GM21526 (cell line): Measurements from ENCODE around the gene ATP5PO.
A peak's percentile ranks its signal among the peaks of the same experiment; 100 is the strongest.

Experiments
- ATAC-seq: cut with Tn5 transposase; IDR thresholded peaks from one replicate; pipeline ENCODE4 v1.9.1; 2021; ENCODE audit warnings: moderate library complexity; ENCODE audit not compliant: unreplicated experiment, low FRiP score

ATP5PO gene, protein sequence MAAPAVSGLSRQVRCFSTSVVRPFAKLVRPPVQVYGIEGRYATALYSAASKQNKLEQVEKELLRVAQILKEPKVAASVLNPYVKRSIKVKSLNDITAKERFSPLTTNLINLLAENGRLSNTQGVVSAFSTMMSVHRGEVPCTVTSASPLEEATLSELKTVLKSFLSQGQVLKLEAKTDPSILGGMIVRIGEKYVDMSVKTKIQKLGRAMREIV

DNA sequence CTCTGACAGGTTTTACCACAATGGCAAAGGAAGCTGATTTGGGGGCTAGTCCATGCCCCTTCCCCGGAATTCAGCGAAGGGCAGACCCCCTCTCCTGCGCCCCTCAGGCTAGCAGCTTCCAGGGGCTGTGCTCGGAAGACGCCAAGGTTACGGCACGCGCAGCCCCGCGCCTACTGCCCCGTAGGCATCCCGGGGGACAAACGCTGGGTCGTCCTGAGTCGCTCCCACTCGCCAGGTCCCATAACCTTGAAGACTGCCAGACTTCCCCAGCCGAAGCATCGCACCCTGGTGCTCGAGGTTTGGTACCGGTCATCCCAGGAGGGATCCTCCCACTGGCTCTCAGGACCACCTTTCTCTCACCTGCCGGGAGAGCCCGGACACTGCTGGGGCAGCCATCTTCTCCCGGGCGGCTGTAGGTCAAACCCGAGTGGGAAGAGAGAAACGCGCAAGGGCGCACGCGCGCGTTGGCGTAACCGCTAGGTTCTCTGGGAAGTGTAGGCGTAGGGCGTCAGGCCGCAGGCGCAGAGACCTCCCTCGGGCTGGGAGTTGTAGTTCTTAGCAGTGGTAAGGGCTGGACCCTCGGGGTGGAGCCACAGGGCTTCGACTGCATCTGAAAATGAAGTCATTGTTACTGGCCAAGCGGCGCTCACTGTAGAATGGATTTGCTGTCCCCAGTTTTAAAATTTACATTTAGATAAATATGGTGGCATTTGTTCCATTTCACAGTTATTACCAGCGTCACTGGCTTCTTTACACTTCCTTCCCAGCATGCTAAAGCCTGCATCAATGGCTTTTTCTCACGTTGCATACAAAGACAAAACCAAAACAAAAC lies at the start of gene ATP5PO:
Gene ATP5PO, minus strand, starts transcription at position 437 of the 832 bp plus-strand sequence. Its CDS starts 41 bp downstream, at position 396.
- ATAC-seq = peak; percentile 96

DNA sequence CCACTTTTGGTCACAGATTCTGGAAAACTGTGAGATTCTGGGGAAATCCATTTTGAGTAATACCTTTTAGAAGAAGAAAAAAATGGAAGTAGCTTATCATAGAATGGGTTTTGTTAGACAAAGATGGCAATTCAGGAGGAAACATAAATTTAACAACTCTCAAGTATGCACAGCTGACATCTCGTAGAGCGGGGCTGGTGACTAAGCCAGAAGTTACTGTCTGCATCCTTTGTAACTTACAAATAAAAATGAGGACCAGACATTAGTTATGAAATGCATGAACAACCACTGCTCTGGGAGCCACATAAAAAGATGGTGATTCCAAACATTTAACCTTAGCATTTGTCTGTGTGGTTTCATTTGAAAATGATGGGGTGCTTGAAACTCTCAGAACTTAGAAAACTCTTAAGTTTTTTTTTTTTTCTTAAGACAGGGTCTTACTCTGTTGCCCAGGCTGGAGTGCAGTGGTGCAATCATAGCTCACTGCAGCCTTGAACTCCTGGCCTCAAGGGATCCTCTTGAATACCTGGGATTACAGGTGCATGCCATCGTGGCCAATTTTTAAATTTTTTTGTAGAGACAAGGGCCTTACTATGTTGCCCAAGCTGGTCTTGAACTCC lies 49.2 kb upstream of the ATP5PO start:
- no peak for ATAC-seq

DNA sequence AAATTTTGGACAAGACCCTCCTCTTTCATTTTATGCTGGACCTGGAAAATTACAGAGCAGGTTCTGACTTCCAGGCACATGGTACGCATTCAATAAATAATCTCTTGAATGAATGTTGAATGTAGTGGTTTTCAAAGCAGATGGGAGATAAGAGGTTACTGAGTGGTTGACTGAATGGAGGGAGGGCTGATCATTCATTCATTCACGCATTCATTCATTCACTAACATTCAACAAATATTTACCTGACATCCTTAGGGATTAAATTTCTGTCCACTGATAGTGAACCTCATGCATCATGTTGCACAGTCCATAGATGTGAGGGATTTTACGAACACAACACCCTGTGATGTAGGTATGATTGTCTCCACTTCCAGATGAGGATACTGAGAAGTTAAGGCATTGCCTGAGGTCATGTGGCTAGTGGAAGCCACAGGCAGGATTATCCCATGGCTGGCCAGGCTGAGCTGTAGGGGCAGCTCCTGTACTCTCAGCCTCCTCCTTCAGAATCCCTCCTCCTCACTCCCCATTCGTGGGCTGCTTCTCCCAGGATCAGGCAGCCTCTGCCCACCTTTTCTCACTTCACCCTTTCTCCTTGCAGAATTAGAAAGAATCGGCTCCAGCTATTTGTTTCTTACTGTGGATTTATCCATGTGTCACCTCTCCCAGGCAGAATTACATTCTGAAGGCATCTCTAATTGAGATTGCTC lies 48.4 kb upstream of the ATP5PO start:
- no peak for ATAC-seq

DNA sequence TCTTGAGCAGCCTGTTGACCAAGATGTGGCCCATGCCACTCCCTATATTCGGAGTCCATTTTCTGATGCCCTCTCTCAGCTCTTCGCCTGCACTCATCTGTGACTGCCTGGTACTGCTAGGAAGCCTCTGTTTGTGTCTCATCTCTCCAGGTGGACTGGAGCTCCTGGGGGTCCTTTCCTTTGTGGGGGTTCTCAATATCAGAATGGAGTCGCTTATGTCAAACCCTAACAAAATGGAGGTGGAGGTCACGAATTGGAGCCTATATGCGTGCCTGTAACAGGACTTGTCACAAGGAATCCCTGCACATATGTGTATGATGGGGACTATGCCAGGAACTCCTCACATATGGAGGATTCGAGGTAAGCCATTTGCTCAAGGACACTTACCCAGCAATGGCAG lies 46.7 kb upstream of the ATP5PO start:
- no peak for ATAC-seq

DNA sequence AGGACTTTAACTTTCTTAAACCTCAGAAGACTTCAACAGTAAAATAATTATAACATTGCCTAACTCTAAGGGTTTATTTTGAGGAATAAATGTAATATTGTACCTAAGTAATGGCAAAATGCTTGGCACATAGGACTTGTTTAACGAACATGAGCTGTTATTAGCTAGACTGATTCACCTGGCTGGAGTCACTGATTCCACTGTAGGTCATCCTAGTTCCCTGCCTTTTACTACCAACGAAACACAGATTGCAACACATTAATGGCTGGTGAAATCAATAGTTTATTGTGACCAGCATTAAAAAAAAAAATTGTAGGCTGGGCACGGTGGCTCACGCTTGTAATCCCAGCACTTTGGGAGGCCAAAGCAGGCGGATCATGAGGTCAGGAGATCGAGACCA lies 45.5 kb upstream of the ATP5PO start:
- no peak for ATAC-seq

DNA sequence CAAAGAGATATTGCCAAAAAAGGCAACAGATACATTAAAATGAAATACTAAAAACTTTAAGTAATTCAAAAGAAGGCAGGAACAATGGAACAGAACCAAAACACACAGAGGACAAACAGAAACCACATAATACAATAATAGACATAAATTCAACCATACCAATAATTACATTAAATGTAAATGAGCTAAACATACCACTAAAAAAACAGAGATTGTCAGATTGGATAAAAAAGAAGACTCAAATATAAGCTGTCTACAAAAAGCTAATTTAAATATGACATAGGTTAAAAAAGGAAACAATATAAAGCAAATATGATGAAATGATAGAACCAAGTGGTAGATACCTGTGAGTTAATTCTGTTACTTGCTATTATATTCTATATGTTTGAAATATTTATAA lies 44.1 kb upstream of the ATP5PO start:
- no peak for ATAC-seq

DNA sequence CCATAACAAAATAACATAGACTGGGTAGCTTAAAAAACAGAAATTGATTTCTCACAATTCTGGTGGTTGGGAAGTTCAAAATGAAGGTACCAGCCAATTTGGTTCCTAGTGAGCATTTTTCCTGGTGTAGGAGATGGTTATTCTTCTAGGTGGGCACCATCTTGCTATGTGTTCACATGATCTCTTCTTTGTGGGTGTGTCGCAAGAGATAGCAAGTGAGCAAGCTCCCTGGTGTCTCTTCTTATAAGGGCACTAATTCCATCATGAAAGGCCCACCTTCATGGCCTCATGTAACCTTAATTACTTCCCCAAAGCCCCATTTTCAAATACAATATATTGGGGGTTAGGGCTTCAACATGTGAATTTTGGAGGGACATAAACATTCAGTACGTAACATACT lies 38.8 kb upstream of the ATP5PO start:
- no peak for ATAC-seq

DNA sequence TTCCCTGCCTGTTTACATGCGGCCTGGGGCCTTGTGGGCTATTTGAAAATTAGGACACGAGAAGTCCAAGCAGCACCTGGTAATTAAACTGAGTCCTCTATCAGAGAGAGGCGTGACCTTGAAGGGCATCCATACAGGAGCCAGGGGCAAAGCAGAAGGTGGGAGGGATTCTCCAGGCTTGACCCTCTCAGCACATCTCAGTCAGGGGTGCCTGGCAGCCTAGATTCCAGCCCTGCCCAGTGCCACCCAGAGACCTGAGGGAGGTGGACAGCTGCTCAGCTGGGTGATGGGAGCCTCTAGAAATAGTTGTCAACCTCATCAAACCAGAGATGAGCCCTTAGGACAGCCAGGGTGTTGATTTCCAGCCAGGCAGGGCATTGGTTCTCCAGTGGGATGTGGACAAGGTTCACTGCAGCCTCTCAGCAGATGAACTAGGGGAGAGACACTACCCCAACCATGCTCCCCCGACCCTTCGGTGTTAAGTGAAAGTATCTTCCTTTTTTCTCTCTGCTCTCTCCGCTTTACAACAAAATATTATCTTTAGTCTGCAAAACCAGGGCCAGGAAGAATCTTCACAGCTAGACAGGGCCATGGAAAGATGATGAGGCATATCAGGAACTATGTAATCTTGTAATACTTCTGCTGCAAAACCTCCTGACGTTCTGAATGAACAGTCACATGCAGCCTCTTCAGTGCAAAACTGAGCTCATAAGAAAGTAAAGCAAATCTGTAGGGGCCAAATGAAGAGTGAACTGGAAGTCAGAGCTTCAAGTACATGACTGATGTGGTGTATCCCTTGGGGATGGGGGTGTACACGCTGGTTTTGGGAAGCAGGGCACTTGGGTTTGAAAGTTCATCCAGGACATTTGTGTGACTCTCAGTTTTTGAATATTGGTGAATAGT lies 35.9 kb upstream of the ATP5PO start:
- ATAC-seq = no peak

DNA sequence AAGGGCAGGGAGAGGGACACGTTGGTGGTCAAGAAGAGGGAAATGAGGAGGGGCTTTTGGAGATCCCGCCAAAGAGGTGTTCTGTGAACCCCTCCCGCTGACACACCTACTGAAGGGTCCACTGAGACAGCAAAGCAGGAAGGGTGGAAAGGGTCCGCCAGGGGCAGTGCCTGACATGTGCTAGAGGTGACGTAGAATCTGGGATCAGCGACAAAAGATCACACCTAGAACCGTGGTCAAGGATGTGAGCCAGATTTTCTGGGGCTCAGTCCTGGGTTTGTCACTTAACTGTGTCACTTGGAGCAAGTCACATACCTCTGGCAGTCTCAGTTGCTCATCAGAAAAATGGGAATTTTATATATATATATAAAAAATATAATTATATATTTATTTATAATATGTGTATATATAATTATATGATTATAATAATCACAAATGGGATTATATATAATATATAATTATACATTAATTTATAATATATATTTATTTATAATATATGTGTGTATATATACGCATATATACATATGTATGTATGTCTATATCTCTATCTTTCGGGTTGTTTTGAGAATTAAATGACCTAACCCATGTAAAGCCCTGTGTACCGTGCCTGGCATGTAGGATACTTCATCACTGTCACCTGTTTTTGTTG lies 35.0 kb upstream of the ATP5PO start:
- ATAC-seq = no peak

DNA sequence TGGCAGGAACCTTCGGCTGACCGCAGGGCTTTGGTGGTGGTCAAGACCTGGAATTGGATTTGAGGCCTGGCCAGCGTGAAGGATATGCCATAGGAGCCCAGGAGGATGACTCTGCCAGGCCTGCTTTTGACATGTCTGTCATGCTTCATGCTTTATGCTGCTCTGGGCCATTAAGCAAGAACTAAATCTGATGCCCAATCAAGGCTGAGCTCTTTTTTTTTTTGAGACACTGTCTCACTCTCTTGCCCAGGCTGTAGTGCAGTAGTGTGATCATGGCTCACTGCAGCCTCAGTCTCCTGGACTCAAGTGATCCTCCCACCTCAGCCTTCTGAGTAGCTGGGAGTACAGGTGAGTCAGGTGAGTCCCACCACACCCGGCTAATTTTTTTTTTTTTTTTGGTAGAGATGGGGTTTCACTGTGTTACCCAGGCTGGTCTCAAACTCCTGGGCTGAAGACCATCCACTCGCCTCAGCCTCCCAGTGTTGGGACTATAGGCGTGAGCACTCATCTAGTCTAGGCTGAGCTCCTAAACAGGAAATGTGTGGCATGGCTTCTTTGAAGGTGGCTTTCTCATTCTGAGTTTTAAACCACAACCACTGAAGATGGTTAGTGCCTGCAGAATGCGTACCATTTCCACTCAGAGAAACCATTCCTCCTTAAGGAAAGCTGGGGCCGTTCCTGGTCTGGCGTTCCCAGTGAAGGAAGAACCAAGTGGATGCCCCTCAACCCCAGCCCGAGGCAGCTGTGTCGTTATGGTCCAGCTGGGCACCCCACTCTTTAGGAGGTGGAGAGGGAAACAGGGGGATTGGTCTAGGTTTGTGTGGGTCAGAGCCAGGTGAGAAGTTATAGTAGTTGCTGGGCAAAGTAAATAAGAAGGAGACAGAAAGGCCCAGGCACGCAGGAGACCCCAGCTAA lies 34.2 kb upstream of the ATP5PO start:
- ATAC-seq = no peak

DNA sequence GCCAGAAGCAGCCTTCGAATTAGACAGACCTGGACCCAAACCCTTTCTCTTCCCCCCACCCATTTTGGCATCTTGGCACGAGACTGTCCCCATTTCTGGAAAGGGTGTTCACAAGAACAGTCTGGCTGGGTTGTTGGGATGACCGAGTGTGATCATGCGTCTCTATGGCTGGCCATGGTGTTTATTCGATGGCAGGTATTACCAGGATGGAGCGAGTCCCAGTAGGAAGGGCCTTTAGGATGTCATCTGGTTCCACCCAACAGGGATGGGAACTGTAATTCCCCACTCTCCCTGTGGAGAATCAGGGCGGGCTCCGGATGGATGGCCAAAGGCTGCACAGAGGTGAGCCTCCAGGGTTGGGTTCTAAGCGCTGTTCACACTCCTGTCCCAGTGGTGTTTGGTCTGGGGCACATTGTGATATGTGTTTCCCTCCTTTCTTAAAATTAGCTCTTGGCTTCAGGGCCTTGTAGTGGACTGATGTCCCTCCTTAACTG lies 33.4 kb upstream of the ATP5PO start:
- ATAC-seq = no peak

DNA sequence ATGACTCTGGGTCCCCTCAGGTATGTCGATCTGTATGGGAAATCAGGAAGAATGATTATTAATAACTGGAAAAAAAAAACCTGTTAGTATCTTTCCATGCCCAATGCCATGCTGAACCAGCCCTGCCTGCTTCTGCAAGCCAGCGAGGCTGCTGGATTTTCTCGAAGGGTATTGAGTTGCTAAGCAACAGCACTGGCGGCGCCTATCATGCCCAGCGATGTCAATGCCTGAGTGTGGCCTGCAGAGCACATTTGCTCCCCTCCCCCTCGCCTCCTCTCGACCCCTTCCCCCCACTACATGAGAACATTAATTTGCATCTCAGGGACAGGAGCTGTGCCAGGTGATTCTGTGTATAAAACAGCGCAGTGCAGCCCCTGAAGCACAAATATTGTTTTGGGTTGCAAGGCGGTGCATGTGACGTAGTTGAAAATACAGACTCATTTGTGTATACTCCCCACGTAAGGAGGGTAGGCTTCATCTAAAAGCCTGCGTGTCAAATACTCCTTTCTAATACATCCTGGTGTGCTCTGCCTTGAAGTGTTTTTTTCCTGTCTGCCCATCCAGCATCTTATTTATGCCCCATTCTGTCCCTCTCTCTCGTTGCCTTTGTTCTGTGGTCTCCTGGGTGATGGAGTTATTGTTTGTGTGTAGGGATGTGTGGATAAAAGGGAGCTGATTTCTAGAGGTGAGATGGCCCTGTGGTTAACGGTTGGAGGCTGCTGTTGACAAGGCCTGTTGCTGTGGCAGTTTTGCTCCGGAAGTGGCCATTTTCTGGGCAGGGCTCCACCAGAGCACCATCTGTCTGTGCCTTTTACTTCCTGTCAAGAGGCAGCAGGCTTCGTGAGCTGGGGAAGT lies 32.7 kb upstream of the ATP5PO start:
- ATAC-seq = peak; percentile 43

DNA sequence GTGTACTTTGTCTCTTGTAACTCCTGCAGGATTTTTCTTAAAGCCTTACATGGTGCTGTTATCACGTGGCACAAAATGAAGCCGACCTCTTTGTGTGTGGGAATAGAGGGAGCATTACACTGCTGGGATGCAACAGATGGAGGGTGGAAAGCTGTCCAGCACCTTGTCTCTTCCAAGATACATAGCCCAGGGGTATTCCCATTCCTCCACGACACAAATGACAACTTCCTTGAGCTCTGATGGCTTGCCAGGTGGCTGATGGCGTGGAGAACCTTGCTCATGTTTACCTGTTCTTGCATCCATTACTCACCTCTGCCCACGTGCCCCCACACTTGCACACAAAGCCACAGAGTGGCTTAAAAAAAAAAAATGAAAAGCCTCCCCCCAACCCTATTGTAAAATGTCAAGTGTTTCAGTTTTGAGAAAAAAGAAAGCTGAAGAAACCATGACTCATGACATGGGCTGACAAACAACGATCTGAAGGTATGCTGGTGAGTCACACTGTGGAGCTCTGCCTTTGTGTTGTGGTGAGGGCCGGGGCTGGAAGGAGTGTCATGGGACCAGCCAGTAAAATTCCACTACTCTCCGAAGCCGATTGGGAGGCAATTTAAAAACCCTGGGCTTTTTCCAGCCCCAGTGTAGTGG lies 32.0 kb upstream of the ATP5PO start:
- peak; percentile 46 for ATAC-seq

DNA sequence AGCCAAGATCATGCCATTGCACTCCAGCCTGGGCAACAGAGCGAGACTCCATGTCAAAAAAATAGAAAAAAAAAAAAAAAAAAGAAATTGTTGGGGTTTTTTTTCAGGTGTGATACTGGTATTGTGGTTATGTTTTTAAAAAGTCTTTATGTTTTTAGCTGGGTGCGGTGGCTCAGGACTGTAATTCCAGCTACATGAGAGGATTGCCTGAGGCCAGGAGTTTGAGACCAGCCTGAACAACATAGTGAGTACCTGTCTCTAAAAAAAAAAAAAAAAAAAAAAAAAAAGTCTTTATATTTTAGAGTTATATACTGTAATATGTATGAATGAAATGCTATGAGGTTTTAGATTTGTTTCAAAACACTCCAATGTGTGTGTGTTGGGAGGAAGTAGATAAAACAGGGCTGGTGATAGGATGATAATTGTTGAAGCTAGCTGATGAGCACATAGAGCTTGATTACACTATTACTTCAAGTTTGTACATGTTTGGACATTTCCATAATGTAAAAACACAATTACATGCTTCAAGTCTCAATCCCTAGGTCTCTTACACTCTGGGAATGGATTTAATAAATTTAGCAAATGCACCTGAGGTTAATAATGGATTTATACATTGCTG lies 30.2 kb upstream of the ATP5PO start:
- no peak for ATAC-seq

DNA sequence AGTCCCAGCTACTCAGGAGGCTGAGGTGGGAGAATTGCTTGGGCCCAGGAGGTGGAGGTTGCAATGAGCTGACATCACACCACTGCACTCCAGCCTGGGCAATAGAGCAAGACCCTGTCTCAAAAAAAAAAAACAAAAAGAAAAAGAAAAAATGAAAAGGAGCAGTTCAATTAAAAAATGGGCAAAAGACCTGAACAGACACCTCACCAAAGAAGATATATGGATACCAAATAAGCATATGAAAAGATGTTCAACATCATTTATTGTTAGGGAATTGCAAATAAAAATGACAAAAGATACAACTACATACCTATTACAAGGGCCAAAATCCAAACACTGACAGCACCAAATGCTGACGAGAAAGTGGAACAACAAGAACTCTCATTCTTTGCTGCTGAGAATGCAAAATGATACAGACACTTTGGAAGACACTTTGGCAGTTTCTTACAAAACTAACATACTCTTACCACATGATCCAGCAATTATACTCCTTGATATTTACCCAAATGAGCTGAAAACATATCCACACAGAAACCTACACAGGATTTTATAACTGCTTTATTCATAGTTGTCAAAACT lies 28.7 kb upstream of the ATP5PO start:
- ATAC-seq = no peak

DNA sequence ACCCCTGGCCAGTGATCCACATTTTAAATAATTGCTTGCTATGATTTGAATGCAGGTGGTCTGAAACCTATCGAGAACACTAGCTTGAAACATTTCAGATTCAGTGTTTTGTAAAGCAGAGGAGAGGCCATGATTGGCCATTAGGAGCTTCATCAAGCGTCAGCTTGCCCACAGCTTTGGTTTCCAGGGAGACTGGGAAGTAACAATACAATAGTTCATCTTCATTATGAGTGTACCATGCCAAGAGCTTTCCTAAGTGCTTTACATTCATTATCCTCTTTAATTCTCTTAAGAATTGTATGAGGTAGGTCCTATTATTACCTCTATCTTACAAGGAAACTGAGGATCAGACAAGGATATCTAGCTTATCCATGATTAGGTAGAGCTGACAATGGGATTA lies 27.7 kb upstream of the ATP5PO start:
- ATAC-seq = no peak
